C1 segment of cervical spinal cord (tissue), 14 donors: ENCODE results near the gene FATE1.

Experiments
- DNase-seq, 14 donors: peaks; one replicate each; lab custom pipeline; 2025; lab: John Stamatoyannopoulos, UW

Gene FATE1

DNA sequence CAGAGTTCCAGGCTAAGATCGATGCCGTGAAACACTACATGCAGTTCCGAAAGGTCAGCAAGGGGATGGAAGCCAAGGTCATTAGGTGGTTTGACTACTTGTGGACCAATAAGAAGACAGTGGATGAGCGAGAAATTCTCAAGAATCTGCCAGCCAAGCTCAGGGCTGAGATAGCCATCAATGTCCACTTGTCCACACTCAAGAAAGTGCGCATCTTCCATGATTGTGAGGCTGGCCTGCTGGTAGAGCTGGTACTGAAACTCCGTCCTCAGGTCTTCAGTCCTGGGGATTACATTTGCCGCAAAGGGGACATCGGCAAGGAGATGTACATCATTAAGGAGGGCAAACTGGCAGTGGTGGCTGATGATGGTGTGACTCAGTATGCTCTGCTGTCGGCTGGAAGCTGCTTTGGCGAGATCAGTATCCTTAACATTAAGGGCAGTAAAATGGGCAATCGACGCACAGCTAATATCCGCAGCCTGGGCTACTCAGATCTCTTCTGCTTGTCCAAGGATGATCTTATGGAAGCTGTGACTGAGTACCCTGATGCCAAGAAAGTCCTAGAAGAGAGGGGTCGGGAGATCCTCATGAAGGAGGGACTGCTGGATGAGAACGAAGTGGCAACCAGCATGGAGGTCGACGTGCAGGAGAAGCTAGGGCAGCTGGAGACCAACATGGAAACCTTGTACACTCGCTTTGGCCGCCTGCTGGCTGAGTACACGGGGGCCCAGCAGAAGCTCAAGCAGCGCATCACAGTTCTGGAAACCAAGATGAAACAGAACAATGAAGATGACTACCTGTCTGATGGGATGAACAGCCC, 28.0 kb downstream of the FATE1 start:
- no peak for DNase-seq

DNA sequence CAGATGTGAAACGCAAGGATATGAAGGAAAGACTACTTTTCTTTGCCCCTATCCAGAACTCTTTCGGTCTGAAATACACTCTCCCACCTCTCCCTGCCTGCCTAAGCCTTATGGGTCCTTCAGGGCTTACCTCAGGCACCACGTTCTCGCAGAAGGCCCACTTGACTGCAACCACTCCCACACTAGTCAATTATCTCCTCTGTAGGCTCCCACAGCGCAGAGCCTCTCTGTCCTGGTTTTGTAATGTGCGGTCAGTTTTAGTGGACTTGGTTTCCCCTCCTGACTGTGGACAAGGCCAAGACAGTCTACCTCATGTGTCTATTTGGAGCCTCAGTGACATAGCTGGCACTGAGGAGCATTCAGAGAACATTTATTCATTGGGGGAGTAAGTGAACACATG, 29.8 kb downstream of the FATE1 start:
- no peak for DNase-seq

DNA sequence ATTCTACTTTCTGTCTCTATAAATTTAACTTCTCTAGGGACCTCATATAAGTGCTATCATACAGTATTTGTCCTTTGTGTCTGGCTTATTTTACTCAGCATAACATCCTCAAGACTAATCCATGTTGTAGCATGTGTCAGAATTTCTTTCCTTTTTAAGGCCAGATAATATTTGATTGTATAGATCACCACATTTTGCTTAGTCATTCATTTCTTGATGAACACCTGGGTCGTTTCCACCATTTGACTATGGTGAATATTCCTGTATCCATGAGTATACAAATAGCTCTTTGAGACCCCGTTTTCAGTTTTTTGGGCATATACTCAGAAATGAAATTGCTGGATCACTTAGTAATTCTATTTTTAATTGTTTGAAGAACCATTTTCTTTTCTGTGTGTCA, 30.7 kb downstream of the FATE1 start:
- no peak for DNase-seq

DNA sequence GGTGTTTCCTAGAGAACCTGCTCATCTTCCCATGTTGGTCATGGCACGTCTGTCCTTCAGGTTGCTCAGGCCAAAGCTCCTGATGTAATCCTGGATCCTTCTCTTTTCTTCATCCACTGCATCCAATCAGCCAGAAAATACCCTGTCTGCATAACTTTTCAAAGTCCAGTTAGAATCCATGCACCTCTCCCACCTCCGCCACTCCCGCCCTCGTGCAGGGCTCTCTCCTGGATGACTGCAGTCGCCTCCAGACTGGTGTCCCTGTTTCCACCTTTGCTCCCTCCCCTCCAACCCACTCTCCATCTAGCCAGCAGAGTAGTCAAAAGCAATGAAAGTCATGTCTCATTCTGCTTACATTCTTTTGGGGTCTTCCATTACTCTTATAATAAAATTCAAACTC, 34.7 kb downstream of the FATE1 start:
- no peak for DNase-seq

DNA sequence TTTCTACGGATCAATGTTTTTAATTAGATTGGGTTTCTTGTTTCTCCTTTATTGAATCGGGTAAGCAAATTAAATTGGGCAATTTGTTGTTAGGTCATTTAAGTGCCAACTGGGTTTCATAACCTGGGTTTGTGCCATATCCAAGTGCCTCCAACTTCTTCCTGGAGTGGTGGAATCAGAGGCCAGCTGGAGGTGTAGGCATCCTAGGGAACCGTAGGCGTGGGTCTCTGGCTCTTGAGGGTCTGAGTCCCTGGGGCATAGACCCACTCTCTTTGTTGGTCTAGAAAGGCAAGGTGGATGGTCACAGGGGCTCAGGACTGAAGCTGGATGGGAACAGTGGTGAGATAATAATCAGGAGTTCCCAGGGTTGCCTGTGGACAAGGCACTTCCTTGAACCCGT, 37.0 kb downstream of the FATE1 start:
- DNase-seq = no peak

DNA sequence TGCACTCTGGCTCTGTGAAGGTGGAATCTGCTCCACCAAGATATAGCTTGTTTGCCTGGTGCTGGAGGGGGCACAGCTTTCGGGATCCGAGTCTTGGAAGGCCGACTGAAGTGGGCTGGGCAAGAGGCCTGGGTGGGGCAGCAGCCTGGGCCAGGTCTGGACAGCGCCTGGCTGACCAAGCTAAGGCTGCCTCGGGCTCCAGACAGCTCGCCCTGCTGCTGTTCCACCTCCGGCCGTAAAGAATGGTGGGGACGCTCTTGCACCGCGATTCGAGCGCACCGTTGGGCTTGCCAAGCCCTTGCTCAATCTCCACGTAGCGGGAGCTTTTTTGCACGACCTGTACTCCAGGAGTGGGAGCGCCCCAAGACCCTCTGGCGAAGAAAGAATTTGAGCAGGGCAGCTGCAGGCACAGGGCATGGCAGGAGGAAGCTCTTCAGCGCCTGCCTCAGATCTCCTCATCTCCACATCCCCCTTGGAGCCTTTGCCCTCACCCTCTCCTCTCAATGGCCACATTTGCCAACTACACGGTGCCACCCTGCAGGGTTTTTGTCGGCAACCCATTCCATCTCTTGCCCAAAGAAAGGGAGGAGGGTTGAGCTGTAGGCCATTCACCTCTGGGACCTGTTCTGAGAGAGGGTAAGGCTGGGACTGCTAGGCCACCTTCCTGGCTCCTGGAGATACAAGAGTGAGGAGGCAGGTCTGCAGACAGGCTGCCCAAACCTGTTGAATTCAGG, 37.6 kb downstream of the FATE1 start:
- DNase-seq = peak in 6 of 14 donors; percentile 0 to 18 (median 6)

DNA sequence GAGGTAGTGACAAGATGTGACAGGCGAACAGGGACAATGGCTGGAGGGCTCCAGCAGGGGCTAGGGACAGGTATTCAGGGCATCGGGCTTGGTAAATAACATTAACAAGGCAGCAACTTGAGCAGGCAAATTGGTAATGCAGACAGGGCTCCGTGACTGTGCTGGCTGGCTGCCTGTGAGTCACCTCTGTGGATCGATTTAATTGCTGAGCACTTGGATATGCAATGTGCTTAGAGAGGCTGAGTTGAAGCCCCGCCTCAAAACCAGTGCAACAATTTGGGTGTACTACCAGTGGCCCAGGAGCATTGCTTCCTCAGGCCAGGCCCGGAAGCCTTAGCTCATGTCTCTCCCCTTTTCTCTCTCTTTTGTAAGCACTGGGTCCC, 38.2 kb downstream of the FATE1 start:
- DNase-seq = no peak

DNA sequence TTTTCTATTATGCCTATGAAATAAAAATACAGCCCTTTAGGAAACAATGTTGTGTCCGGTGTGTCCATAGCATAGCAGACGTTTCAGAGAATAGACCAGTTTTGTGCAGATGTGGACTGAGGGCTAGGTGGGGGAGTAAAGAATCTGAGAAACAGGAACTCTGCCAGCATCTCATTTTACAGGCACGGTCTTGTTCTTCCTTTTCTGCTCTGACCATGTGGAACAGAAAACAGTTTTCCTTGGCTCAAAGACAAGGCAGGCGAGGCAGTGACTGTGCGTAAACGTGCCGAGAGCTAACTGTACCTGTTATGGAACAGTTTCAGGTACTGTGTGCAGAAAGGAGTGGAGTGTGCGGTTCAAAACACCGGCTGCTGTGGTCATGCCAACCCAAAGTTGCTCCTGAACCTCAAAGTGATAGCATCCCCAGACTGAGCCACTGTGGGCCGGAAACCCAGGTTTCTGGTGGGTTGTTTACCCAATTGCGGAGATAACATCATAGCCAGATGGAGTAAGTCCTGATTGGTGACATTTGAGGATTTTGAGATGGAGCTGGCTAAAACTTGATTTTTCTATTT, 38.9 kb downstream of the FATE1 start:
- DNase-seq = no peak

DNA sequence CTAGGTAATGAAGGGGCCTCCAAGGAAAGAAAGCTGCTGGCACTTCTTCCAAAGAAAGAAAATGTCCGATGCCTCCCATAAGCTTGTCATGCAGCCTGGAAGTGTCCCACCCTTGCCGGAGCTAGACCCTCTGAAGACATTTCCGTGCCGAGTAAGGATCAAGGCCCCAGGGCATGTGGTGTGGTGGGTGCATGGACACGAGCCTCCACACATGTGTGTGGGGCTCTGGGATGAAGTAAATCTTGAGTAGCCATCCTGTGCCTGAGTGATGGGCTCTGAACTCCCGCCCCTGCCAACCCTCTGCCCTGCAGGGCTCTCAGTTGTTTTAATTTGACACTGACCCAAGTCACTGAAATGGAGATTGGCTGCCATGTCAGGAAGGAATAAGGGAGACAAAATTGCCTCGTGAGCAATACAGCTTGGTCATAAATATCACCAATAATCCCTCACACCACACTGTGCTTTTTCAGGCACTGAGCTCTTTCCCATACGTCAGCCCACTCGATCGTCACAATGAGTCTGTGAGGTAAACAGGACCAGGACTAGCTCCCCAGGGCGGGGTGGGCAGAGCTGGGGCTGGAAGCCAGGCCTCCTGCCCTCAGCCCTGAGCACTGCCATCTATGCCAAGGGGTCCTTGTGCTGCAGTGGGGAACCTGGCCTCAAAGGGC, 43.3 kb downstream of the FATE1 start:
- no peak for DNase-seq

DNA sequence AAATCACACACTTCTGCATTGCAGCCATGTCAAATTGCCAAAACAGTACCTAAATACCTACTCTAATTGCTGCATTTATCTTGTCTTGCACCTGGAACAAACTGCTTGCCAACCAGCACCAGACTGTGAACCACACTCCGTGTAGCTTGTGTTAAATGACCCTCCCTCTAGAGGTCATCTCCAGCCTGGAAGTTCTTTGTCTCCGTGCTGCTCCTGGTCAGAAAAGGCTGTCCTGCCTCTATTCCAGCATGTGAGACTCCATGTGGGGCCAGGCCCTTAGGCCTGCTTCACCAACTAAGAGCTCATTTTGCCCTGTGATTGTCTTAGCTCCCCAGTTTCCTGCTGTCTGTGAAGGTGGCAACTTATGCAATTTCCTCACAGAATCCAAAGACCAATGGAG, 47.0 kb downstream of the FATE1 start:
- DNase-seq = no peak

DNA sequence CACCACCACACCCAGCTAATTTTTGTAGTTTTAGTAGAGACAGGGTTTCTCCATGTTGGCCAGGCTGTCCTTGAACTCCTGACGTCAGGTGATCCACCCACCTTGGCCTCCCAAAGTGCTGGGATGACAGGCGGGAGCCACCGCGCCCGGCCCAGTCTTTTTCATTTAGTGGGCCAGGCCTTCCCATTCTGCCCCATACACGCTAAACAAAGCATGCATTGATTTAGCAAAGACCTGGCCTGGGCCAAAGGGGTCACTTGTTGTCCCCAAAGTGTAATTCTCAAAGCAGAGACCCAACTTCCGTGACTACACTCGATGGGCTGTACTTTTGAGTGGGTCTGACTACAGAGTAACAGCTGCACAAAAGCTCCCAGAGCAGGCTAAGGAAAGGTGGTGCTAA, 47.9 kb downstream of the FATE1 start:
- DNase-seq = no peak

DNA sequence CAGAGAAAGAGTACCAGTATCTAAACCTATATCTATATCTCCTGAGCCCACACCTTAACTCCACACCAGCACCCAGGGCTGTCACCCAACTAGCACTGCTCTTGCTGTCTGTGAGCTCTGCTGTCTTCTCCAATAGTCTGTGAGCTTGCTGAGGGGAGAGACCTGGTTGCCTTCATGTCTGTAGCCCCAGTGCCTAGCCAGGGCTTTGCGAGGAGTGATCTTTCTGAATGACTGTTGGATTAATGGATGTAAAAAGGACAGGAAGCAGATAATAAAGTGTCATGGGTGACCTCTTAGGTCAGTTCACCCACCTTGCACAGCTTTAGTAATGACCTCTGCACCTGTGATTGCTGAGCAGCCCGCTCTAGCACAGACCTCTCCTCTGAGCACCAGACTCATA, 49.2 kb downstream of the FATE1 start:
- DNase-seq = no peak

DNA sequence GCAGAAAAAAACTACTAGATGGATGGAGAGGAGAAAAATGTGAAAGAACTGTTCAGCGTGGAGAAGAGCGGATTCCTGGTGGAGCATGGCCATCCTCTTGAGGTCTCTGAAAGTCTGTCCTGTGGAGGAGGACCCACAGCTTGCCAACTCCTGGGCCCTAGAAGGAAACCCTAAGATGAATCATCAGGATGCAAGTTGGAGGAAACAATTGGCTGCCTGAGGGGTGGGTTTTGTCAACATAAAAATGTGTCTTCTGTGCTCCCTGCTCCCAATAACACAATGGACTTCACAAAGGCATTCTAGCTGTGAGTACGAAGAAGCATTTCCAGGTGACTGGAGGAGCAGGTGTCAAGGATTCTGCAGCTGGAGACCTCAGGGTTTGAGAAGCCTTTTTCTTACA, 55.9 kb downstream of the FATE1 start:
- no peak for DNase-seq
